Kasumi-1 (cell line): ENCODE data around the gene BACH2.
"Not testable (repeated sequence)": the region's sequence is repeated elsewhere in the genome, so short reads cannot be mapped to it uniquely, and the experiment has no call there.

Experiments
- DNase-seq, 2 experiments: peaks; one replicate each; lab custom pipeline; 2025; lab: John Stamatoyannopoulos, UW

BACH2 gene

DNA sequence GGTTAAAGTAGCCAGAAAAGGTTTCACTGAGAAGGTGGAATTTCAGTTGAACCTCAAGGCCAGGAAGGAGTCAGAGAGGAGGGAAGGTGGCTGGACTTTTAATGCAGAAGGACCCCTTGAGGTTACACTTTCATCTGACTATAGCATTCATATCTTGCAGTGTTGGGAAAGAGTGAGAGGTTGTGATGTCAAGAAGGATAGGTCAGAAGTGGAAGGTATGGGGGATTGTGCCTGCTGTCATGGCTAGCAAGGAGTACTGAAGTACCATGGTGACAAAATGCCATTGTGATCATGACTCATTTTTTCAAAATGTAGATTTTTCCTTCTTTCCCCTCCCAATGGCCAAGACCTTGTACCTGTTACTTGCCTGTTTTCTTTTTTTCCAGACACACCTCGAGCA lies 5.2 kb upstream of the BACH2 start:
- no peak for DNase-seq

DNA sequence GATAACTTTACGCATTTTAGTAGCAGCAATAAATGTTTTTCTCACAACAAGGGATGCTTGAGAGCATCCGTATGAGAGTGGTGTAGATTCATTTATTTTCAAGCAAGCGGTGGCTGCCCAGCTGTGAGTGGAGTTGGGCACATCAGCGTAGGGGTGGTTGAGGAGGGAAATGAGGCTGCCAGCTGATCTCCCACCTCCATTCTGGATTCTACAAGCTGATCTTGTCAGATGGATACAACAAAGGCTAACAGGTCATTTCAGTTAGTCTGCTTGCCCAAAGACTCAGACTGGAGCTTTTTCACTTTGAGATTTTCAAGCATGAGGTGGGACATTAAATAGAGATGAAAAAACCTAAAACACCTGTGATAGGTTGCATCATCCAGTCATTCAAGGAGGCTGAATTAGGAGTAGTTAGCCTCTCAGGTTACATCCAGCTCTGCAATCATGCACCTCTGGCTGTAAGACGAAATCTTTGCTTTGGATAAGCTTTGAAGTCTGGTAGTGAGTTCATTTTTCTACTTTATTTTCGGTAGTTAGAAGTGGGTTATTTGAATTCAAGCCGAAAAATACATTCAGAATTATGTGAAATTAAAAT lies 1.9 kb upstream of the BACH2 start:
- DNase-seq, result no peak

DNA sequence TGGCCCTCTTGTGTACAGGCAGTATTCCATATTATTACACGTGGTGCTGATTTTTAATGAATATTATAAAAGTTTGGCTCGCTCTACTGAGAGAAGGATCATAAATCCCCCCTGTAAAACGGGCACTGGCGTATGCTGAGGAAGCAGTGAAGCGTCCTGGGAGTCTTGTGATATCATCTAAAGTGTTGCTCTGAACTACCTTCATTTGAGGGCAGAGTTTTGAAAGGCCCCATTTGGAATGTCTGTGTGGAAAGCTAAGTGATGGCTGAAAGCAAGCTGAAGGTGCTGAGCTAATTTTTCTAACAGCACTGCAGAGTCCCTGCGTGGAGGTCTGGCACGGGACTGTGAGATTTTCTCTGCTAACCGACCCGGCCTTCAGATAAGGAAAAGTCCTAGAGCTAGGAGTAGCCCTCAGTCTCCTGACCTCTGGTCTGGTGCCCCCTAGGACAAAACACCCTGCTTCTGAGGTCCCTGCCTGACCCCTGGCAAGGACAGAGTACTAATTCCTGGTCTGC lies 1.3 kb upstream of the BACH2 start:
- DNase-seq, result no peak

DNA sequence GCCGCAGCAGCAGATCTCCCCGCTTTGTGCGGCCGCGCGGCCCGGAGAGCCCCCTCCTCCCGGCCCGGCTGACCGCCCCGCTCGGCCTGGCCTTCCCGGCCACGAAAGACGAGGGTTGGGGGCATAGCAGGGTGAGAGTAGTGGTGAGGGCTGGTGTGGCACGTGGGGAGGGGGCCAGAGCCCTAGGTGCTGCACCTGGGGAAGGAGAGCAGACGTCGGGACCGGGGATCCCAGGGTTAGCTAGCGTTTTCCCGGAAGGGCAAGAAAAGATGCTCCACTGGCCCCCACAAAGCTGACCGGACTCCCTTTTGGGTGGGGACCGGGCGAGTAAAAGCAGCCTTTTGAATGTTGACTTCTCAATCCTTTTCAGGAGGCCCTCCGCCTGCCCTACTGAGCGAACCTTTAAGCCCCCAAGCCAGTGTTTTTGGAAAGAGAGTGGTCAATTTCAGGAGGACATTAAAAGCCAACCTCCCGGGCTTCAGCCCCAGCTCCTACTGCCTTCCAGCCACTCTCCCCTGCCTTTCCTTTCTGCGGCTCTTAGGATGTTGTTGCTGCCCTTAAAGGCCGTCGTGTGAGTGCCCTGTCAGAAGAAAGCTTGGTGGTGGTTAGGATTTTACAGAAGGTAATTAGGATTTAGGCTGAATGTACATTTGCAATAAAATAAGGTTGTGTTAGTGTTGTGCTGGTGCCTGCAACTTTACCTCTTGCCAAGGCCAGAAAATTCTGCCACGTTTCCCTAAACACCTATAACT lies 648 bp upstream of the BACH2 start:
- DNase-seq, result no peak

DNA sequence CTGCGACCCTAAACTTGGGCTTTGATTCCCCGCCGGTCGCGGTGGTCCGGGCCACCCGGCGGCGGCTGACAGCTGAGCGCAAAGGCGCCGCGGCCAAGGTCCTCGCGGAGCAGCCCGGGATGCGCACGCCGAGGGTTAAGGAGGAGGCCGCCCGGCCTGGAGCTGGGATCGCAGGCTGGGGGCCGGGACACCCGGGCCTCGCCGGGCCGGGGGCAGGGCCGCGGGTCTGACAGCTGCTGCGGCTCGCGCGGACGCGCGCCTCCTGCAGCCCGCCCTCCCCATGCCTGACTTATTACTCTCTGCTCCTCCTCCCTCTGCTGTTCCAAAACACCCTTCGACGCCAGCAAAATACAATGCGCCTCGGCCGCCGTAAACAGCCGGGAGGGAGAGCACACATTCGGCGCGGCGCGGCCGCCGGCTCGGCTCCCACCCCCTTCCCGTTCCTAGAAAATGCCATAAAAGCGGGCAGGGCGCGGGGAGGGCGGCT lies 746 bp downstream of the BACH2 start:
- peak; percentile 18 to 22 for DNase-seq

DNA sequence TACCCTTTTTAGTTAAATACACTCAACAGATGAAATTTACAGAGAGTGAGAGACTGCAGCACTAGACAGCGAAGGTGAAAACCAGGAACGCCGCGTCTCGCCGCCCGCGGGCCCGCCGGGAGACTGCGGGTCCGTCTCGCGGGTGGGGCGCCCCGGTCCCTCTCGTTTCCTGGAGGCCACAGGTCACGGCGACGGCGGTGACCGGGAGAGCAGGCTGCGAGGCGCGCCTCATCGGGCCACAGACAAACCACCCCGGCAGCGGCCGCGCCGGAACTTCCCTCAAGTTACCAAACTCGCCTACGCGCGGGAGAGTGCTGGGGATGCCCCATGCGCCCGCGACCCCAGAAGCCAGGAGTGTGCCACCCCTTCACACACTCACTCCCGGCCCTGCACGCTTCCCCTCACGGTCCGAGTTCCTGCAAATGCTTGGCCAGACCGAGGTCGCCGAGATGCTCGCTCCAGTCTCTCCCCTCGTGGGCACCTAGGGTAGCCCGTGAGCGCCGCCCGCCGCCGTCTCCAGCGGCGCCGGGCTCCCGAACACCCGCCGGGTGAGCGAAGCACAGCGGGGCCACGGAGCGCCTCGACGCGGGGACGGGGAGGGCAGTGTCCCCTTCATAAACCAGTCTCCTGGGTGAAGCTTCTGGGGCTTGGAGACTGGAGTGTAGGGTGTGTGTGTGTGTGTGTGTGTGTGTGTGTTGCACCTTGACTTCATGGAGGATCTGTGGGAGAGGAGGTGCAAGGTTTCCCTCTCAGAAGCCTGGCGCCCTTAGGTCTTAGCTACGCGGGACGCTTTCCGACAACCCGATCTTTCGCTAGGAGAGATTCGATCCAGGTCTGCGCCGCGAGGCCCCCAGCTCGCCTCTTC lies 1.4 kb downstream of the BACH2 start:
- DNase-seq, result no peak

DNA sequence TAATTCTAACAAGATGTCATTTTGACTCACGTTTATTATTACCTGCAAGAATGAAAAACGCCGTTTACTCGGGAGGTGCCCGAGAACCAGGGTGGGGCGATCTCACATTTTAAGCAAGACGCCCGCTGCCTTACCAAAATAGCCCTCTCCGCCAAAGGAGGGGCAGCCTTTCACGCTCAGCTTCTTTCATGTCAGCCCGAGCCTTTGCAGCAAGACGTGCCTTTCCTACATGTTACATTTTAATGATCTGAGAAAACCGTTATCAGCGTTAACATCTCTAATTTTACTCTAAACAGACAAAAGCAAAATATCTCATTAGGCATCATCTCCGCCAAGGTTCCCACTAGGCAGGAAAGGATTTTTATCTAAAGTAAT lies 2.0 kb downstream of the BACH2 start:
- DNase-seq, result no peak

DNA sequence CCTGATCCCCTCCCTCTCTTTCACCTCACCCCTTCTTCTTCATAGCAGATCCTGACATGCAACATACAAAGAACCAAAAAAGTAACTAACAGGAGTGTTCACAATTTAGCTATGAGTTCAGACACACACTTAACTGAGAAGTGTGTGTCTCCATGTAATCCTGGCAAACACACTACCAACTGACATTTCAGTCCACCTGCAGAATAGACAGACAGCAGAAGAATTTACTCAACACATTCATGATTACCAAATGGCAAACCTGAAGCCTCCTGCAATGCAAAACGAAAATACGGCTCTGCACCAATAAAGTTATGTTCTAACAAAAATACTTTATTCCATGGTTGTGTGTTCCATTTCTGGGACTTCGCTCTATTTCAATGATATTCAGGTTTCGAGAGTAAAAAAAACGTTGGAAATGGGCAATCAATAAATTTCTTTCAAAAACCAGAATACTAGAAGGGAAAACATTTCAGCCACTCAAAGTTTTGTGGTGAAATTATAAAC lies 2.6 kb downstream of the BACH2 start:
- DNase-seq, result no peak

DNA sequence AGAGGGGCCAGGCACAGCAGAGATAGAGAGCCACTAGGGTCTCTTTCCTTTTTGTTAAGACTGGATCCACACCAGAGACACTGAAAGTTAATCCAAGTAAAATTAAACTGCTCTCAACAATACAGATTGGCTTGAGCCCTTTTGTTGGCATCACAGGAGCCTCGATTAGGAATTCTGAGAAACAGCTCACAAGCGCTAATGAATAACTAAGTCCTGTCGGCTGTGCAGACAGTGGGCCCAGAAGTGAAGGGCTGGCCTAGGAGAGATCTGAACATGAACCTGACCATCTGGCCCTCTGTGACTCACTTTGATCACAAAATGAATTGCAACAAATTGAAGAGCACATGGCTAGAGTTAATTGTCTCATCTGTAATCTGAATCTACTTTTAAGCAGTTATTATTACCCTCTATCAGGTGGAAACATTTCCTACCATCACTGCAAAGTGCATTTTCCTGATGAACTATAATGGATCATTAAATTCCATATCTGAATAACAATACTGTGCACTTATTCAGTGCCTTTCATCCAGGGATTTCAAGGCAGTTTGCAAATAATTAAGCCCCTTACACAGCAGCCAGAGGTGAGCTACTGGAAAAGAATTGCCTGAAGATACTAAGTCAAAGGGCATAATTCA lies 3.2 kb downstream of the BACH2 start:
- no peak for DNase-seq

DNA sequence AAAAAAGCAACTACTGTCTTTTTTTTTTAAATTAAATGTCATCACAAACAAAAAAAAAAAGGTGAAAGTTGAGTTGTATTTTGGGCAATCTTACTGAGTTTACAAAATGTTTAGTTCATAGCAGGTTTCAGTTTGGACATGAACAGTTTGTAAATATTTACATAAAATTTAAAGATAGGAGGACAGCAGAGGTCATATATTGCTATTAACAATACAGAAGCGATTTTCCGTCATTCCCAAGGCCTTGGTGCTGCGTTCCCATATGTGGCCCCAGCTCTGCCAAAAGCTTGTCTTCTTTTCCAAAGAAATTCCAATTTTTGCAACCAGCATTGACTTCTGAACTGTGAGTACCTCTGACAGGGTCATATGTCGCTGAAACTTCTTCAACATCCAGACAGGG lies 5.1 kb downstream of the BACH2 start:
- no peak for DNase-seq

DNA sequence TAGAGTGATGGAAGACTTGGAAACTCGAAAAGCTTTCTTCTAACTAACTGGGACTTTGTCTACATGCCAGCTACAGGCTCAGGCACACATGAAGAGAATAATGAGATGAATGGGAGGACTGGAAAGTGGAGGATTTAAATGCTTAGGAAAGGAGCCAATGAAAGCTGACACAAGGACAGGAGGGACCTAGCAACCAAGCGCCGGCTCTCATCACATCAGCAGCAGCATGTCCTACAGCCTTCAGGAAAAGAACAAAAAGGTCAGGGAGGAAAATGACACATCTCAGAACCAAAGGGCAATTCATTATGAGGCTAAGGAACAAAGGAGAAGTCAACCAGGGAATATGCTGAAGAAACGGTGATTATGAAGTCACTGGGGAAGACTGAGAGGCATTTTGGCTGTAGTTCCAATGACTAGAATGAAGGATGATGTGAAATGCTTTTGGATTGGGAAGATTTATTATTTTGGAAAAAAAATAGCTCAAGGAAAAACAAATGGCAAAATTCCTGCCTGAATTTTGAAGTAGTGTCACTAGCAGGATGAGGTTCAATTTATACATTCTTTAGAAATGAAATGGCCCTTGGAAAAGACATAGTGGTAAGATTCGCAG lies 5.7 kb downstream of the BACH2 start:
- DNase-seq, result no peak

DNA sequence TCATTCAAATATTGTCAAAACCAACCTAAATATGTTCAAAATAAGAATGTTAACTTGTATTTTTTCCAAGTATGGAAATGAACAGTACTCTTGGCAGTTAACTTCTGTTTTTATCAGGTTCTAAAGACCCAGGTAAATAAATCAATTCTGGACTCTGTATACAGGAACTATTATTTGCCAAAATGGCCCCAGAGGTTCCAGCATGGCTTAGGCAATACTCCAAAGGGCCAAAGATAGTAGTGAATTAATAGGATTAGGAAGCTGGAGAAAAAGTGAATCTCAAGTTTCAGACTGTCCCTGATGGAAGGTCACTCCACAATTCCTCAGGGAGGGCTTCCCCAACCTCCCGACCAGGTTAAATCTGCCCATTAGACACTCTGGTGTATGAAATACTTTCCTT lies 6.7 kb downstream of the BACH2 start:
- DNase-seq, result no peak

DNA sequence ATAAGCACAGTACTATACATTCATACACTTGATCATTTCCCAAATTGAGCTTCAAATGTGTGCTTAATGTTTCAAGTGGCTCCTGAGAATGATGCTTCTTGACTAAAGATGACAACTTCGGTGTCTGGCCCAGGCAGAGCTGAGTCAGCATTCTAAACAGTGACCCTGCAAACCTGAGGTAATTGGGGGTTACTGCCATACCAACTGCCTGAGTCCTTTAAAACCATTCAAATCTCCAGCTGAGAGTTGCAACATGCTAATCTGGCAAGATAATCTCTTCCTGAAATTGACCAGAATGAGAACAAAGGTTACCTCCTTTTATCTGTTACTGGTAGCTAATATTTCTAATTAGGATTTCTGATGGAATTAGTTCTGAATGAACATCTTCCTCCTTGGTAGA lies 8.2 kb downstream of the BACH2 start:
- DNase-seq, result no peak

DNA sequence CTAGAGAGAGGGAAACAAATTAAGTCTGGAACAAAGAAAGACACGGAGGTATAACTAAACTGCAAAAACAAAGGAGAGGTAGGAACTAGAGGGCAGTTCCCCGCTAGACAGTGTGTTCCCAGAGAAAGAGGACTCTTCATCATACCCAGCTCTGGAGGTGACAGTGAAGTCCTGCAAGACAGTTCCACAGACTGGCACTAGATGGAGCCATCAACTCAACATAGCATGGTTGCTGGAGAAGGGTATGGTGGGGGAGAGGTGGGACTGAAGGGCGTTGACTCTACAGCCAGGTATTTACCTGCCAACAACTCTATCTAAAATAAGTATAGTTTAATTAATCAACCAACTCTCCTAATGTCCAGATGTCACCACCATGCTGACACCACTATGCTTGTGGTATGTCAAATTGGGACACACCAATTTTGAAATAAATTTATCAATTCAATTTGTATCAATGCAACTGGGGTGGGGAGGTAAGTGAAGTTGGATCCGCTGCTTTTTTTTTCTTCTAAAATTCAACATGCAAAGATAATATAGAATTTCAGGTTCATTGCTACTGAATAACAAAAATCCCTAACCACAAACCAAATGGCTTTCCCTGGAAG lies 9.7 kb downstream of the BACH2 start:
- peak; percentile 60 to 62 for DNase-seq

DNA sequence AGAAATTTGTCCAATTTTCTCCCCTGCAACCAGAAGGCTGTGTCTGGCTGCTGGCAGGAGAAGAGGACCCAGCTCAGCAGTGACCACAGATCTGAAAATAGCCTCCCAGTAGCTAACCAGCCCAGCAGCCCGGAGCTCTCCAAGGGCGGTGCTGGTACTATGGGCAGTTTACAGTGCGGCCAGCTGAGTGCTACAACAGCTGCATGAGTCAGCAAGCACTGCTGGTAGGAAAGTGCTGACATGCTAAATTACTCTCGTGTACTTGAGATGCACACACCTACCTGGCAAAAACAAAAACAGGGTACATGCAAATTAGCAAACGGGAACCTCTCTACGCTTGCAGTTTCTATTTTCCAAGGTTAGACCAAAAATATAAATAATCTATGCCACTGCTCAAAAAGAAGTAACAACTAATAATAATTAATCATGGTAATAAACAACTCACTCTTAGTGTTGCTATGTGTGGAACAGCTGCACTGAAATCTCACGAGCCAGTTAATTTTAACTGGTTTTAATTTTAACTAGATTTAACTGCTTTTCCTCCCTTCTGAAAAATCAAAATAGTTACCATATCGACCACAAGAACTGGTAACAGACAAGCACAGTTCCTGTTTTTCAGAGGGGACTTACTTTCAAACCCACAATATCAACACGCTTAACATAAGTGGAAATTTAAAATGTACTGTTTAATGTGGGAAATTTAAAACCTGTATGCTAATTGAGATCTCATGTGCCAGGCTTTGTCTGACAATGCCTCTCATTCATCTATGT lies 10.8 kb downstream of the BACH2 start:
- DNase-seq, result peak; percentile 74 to 77

DNA sequence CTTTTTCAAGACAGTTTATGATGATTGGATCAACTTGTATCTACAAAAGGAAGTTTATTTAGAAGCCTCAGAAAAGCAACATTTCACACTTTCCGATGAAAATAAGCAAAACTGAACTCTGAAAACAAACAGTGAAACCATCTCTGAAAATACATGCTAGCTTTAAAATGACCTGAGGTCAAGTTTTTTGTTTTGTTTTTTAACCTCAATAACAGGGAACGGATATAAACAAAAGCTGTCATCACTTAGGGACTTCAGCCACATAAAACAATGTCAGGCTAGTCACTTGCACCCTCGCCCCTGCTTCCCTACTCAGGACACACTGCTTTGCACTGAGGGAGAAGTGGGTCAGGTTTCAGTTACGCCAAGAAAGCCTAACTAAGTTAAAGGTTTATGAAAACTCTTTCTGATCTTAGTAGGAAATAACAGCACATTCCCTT lies 11.6 kb downstream of the BACH2 start:
- DNase-seq, result peak in 1 of 2 experiments; percentile 17

DNA sequence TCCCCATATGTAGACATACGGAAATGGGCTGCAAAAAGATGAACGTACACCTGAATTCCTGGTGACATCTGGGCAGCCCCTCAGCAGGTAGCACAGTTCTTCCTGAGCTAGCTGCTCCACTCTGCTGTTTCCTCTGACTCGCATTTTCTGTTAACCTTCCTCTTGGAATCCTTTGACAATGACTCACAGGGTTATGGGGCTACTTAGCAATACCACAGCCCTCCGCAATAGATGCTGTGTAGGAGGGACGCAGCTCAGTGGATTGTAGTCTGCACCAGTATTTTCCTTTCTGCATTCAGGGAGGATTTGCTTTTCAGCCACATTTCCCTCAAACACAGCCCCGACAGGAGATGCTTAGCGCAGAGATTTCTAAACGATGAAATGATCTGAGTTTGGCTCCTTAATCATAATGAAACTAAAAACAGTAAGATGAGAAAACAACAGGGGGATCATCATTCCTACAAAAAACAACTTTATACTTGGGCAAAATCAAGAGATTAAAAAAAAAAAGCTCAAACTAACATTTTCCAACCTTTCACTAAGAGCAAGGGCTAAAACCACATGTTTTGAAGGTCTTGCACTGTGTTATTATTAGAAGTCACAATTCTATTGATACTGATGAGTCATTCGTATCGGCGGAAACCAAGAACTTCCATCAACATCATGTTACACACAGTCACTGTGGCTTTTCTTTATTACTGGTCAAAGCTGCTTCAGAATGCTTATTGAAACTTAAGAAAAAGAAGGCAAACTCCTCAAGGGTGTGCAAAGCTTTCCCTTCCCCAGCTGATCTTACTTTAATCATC lies 12.2 kb downstream of the BACH2 start:
- peak; percentile 72 to 81 for DNase-seq

DNA sequence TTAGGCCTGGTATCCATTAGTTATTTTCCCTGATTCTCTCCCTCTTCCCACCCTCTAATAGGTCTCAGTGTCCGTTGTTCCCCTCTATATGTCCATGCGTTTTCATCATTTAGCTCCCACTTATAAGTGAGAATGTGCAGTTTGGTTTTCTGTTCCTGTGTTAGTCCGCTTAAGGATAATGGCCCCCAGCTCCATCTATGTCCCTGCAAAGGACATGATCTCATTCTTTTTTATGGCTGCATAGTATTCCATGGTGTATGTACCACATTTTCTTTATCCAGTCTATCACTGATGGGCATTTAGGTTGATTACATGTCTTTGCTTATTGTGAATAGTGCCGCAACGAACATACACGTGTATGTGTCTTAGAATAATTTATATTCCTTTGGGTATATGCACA lies 14.4 kb downstream of the BACH2 start:
- DNase-seq, result not testable (repeated sequence)

DNA sequence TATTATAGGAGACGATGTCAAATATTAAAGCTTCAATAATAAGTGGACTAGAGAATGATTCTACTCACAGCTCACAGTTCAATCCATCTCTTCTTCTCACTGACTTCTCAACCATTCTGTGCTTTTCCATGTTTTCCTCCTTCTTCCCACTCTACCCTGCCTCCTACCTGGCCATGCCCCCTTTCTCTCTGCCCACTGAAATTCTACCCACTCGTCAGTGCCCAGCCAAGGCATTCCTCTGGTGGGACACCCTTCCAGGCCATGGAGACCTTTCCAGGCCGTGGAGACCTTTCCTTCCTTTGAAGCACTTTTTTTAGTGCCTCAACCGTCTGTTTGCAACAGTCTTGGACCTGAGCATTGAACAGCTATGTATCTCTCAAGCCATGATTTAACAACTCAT lies 18.5 kb downstream of the BACH2 start:
- no peak for DNase-seq
